Suprapubic skin (tissue), 4 donors: ENCODE measurements around the gene ATF6.

ENCODE experiments used
- EP300 ChIP-seq: sonication (generic); formaldehyde crosslinking; IDR thresholded peaks from one replicate; pipeline ENCODE4 v1.6.1; 2017; ENCODE audit warnings: antibody characterized with exemption
- POLR2A ChIP-seq, 2 donors: fragments of 450-650 bp; IDR thresholded peaks; one replicate each; pipeline ENCODE4 v1.6.1; 2017; ENCODE audit warnings: antibody characterized with exemption in 2 of 2, mild to moderate bottlenecking in 2 of 2, moderate library complexity in 2 of 2
- POLR2AphosphoS5 ChIP-seq, 3 donors: sonication (generic); formaldehyde crosslinking; IDR thresholded peaks; one replicate each; pipeline ENCODE4 v1.6.1; 2017; ENCODE audit warnings: antibody characterized with exemption in 3 of 3
- TF ChIP-seq, protein P1 (sequence below), 2 donors: fragments of 200-600 bp in 1 of 2; fragments of 450-650 bp in 1 of 2; sonication (generic) in 1 of 2; IDR thresholded peaks; one replicate each; pipeline ENCODE4 v1.5.1; 2016 to 2019; ENCODE audit warnings: antibody characterized with exemption in 2 of 2, mild to moderate bottlenecking in 1 of 2, moderate library complexity in 1 of 2

DNA sequence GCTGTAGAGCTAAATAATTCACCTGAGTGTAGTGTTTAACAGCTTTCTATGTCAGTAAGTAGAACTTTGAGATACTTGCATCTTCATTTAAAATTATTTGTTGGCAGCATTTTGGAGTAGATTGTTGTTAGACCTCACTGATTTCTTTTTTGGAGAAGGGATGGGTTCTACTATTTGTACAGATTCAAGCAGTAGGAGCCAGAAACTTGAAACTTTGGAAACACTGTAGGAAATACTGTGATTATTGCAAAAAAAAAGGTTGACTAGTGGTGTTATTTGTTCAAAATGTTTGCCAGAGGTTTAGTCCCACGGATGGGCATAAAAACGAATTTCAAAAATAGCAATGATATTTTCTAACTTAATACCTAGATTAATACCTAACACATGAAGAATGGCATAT lies 102.7 kb downstream of the ATF6 start:
- TF ChIP-seq, protein P1, sequence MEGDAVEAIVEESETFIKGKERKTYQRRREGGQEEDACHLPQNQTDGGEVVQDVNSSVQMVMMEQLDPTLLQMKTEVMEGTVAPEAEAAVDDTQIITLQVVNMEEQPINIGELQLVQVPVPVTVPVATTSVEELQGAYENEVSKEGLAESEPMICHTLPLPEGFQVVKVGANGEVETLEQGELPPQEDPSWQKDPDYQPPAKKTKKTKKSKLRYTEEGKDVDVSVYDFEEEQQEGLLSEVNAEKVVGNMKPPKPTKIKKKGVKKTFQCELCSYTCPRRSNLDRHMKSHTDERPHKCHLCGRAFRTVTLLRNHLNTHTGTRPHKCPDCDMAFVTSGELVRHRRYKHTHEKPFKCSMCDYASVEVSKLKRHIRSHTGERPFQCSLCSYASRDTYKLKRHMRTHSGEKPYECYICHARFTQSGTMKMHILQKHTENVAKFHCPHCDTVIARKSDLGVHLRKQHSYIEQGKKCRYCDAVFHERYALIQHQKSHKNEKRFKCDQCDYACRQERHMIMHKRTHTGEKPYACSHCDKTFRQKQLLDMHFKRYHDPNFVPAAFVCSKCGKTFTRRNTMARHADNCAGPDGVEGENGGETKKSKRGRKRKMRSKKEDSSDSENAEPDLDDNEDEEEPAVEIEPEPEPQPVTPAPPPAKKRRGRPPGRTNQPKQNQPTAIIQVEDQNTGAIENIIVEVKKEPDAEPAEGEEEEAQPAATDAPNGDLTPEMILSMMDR (IDR thresholded peaks at IDR 0.05): no peak
- TF ChIP-seq EP300: no peak
- no peak for TF ChIP-seq POLR2A (IDR thresholded peaks at IDR 0.05)
- TF ChIP-seq POLR2AphosphoS5 (IDR thresholded peaks at IDR 0.05): no peak
